Neural progenitor cell (in vitro differentiated cells): ENCODE measurements around the gene FASTKD1.

ENCODE experiments used
- CTCF ChIP-seq: fragments of 200-600 bp; sonication (generic); IDR thresholded peaks from 2 replicates; pipeline ENCODE4 v1.5.1; 2017; ENCODE audit warnings: antibody characterized with exemption, mild to moderate bottlenecking
- EZH2 ChIP-seq: fragments of 200-600 bp; sonication (generic); IDR thresholded peaks from 2 replicates; pipeline ENCODE4 v1.6.1; 2017; ENCODE audit warnings: antibody characterized with exemption, mild to moderate bottlenecking, moderate library complexity

- TF ChIP-seq CTCF, result no peak
- TF ChIP-seq EZH2, result no peak
Observed at GRCh38 chr2:169480079-169480465, 93.6 kb downstream of the FASTKD1 start.
